A549 (cell line): ENCODE results near the gene MAPKAPK3.

Source experiments
- CEBPB ChIP-seq, 2 experiments: fragments of >200 bp in 1 of 2; sonication (Bioruptor Twin) in 1 of 2; formaldehyde crosslinking in 1 of 2; IDR thresholded peaks; 2 replicates each; pipeline ENCODE4 v1.6.1; 2012 to 2016
- CHD2 ChIP-seq: fragments of 150-350 bp; IDR thresholded peaks from 2 replicates; pipeline ENCODE4 v1.6.1; 2014; ENCODE audit warnings: low read length; ENCODE audit not compliant: partially characterized antibody
- CTCF ChIP-seq: fragments of >200 bp; sonication (Bioruptor Twin); formaldehyde crosslinking; IDR thresholded peaks from 3 replicates; pipeline ENCODE4 v1.5.1; 2016
- ESRRA ChIP-seq: fragments of 150-350 bp; IDR thresholded peaks from 2 replicates; pipeline ENCODE4 v1.6.1; 2014; ENCODE audit warnings: mild to moderate bottlenecking, low read length, borderline replicate concordance
- HOXA7 ChIP-seq: fragments of 250-450 bp; sonication (Bioruptor Pico); IDR thresholded peaks from 2 replicates; pipeline ENCODE4 v1.5.0; 2020; ENCODE audit warnings: mild to moderate bottlenecking, moderate library complexity
- MAFK ChIP-seq: fragments of 450-650 bp; IDR thresholded peaks from 2 replicates; pipeline ENCODE4 v1.6.1; 2014; ENCODE audit not compliant: partially characterized antibody
- MAX ChIP-seq: IDR thresholded peaks from 2 replicates; pipeline ENCODE4 v1.6.1; 2012
- POLR2A ChIP-seq: IDR thresholded peaks from 2 replicates; pipeline ENCODE4 v1.6.1; 2012; ENCODE audit warnings: mild to moderate bottlenecking, low read length

- TF ChIP-seq CTCF (no peak), MAX (no peak), CEBPB (IDR thresholded peaks at IDR 0.05) (no peak), MAFK (no peak), ESRRA (no peak), CHD2 (no peak), HOXA7 (CRISPR knock-in tag) (no peak), POLR2A (no peak)
These were observed 43.1 kb upstream of the MAPKAPK3 start for GRCh38 chr3:50573566-50574443.
